Tibial nerve (tissue), 4 donors: ENCODE results near the gene OLFM3.

Experiments
- CTCF ChIP-seq, 5 experiments: fragments of 200-600 bp in 3 of 5; fragments of 450-650 bp in 2 of 5; sonication (generic) in 3 of 5; IDR thresholded peaks; one replicate each; pipeline ENCODE4 v1.5.1; 2016 to 2019; ENCODE audit warnings: antibody characterized with exemption in 5 of 5, mild to moderate bottlenecking in 3 of 5, moderate library complexity in 2 of 5
- EP300 ChIP-seq, 2 donors: sonication (generic); formaldehyde crosslinking; IDR thresholded peaks; one replicate each; pipeline ENCODE4 v1.6.1; 2017; ENCODE audit warnings: antibody characterized with exemption in 2 of 2, mild to moderate bottlenecking in 1 of 2
- POLR2A ChIP-seq, 2 donors: fragments of 450-650 bp; IDR thresholded peaks; one replicate each; pipeline ENCODE4 v1.6.1; 2017; ENCODE audit warnings: antibody characterized with exemption in 2 of 2, mild to moderate bottlenecking in 2 of 2, moderate library complexity in 2 of 2

DNA sequence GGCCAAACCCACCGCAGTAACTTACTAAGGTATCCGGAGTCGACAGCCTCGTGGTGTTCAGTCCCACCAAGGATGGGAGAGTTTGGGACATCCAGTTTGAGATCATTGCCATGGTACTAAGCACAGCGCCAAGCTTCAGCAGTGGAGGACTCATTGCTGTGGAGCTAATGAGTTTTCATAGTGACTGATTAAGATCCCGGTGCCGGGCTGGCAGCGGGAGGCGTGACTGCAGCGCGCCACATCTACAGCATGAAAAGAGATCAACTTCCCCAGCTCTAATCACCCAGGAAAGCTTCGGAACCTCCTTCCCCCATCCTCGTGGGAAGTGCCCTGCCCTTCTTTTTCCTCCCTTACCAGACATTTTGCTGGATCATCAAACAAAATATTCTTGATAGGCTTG, 149.9 kb downstream of the OLFM3 start:
- no peak for TF ChIP-seq CTCF (IDR thresholded peaks at IDR 0.05)
- TF ChIP-seq POLR2A (IDR thresholded peaks at IDR 0.05): no peak
- TF ChIP-seq EP300 (IDR thresholded peaks at IDR 0.05): no peak
